HG02623 (cell line): ENCODE data around the gene KRT6B.
"Not testable (repeated sequence)": the region's sequence is repeated elsewhere in the genome, so short reads cannot be mapped to it uniquely, and the experiment has no call there.

Source experiments
- ATAC-seq: cut with Tn5 transposase; IDR thresholded peaks from one replicate; pipeline ENCODE4 v1.9.1; 2021; ENCODE audit warnings: moderate library complexity; ENCODE audit not compliant: unreplicated experiment

KRT6B gene

DNA sequence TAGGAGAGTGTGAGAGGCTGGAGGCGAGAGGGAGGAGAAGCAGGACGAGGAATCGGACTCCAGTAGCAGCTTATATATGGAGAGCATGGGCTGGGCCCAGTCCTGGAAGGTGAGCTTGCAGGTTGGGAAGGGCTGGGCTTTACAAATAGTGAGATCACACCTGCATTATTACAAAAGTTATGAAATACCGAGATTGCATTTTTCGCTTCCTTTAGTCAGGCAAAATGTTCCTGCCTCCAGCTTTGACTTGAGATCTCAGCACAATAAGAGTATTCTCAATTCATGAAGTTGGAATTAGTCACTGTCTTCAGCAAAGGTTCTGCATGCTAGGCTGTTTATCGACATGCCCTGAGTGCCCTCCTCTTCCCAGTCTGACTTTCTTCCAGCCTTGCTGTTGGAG, at the start of gene KRT6B:
TSS of gene KRT6B (minus strand) at position 46 of the 400 bp plus-strand sequence. CDS start 68 bp downstream, outside the sequence.
- ATAC-seq, result no peak

DNA sequence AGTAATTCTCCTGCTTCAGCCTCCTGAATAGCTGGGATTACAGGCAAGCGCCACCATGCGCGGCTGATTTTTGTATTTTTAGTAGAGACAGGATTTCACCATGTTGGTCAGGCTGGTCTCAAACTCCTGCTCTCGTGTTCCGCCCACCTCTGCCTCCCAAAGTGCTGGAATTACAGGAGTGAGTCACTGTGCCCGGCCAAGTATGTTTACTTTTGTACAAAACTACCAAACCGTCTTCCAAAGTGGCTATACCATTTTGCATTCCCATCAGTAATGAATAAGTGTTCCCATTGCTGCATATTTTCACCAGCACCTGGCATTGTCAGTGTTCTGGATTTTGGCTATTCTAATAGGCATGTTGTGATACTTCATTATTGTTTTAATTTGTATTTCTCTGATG, 49.5 kb upstream of the KRT6B start:
- ATAC-seq, result no peak

GRCh38 chr12:52500574-52500973, 48.6 kb upstream of the KRT6B start:
- not testable (repeated sequence) for ATAC-seq

- no peak for ATAC-seq
Measured at GRCh38 chr12:52499806-52500560, 48.0 kb upstream of the KRT6B start.

GRCh38 chr12:52498946-52499345, 47.0 kb upstream of the KRT6B start:
- ATAC-seq, result no peak

DNA sequence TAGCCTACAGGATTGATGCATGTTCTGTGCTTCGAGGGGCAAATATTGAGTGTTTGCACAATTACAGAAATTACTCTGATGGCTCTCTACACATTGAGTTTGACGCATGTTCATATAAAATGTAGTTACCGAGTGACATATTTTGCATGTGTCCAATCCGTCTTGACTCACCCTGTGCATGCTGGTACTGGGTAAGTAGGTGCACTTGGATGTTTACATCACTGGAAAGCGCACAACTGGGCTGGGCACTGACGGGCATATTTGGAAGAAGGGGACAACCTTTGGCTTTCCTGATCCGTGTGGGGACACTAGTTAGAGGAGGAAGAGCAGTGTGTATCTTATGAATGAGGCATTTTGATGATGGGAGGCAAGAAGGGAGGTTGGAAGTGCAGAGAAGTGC, 46.0 kb upstream of the KRT6B start:
- ATAC-seq, result no peak

GRCh38 chr12:52496590-52497071, 44.7 kb upstream of the KRT6B start:
- no peak for ATAC-seq

GRCh38 chr12:52496054-52496453, 44.1 kb upstream of the KRT6B start:
- ATAC-seq, result no peak

DNA sequence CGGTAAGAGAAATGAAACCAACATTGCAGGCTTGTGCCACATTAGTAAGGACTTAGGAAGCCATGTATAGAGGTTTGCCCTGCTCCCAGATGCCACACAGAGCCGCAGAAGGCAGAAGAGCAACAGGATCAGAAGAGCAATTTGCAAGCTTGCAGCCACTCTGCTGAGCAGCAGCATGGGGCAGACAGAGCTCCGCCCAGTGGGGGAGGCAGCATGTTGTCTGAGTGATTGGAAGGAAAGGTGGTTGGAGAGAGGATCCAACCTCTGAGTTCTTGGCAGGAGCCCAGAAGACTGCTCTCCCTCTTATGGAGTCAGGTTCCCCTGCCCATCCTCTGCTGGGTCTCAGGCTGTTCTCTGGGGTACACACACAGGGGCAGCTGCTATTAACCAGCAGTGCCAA, 43.4 kb upstream of the KRT6B start:
- no peak for ATAC-seq

GRCh38 chr12:52494518-52494917, 42.6 kb upstream of the KRT6B start:
- ATAC-seq, result no peak

- no peak for ATAC-seq
Measured at GRCh38 chr12:52494100-52494499, 42.2 kb upstream of the KRT6B start.

- ATAC-seq, result no peak
Measured at GRCh38 chr12:52493172-52493571, 41.2 kb upstream of the KRT6B start, which contains the start of gene KRT6A. Gene KRT6A, minus strand, starts transcription at chr12:52493257. Its CDS starts 69 bp downstream, at chr12:52493188.

DNA sequence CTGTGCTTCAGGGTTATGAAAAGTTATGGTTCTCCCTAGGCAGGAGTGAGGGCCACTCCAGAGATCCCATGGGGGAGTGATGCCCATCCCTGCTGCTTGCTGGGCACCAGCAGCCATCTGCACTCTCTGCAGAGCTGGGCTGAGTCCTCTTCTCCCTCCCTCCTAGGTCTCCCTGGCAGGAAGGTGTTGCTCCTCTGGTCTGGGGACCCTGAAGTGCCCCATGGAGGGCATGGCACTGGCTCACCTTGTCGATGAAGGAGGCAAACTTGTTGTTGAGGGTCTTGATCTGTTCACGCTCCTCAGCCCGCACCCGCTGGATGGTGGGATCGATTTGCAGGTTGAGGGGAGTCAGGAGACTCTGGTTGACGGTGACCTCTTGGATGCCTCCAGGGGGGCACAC, 40.5 kb upstream of the KRT6B start:
- ATAC-seq, result not testable (repeated sequence)

GRCh38 chr12:52491495-52491894, 39.5 kb upstream of the KRT6B start:
- not testable (repeated sequence) for ATAC-seq

DNA sequence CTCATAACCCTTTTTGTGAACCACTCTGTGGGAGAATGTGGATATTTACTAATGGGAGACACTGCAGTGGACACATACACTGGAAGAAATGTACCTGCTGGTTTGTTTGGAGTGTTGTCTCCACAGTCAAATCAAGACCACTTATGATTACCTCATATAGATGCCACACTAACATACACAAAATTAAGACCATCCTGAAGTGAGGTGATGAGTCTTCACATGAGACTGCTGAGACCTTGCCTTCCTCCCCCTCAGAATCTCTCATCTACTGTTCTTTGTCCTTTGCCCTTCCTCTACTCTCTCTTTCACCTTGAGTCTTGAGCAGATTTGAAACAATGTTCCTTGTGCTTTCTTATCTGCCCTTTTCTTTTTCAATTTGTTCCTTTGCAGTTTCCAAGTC, 36.8 kb upstream of the KRT6B start:
- ATAC-seq, result no peak

DNA sequence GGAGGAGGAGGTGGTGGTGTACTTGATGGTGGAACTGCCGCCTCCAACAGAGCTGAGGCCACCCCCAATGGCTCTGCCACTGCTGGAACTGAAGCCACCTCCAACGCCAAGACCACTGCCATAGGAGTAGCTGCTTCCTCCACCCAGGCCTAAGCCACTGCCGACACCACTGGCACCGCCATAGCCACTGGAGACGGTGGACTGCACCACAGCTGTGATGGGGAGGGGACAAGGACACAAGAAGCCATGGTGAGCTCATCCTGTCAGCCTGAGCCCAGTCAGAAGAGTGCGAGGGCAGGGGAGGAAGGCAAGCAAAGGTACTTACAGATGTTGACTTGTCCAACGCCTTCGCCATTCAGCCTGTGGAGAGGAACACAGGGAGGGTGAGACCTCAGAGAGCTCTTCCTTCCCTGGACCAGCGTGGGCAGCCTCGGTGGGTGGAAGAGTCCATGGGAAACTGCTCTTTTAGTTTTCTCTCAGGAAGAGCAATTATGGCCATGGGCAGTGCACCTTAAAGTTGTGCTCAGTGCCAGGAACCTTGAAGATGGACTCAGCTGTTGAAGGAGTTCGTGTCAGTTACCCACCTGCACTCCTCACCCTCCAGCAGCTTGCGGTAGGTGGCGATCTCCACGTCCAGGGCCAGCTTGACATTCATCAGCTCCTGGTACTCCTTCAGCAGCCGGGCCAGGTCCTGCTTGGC, 35.9 kb upstream of the KRT6B start:
- ATAC-seq, result not testable (repeated sequence)

GRCh38 chr12:52487211-52487610, 35.3 kb upstream of the KRT6B start:
- no peak for ATAC-seq

DNA sequence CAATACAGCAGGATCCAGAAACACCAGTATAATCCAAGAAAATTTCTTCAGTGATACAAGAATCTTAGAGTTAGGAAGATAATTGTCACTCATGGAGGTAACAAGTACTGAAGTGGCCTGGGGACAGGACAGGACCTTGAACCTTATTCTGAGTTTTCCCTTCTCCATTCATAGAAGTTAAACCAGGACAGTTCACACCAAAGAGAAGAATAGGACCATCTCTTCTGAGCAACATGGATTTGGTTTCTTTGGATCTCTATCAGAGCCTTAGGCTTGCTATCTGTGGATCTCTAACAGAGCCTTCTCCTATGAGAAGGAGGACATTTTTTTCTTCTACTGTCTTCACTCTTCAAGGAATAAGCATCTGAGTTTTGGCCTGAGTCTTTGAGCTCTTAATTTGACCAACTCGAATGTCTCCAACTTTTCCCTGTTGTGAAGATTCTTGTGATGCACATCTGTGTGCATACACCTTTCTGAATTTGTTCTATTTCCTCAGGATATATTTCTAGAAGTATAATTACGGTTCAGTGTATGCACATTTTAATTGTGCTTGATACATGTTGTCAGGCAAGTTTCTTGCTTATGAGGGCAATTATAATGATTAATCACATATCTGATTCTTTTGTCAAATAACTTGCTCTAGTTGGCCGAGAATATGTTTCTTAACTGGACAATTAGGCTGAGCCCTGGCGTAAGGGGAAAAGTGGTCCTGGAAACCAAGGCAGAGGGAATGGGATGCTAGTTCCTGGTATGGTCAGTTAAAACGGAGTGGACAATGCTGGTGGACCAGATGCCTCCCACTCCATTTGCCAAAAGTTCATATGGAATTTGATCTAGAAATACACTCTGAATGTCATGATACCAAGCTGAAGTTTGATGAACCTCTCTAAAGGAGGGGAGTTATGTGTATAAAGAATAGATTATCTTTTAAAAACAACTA, 34.5 kb upstream of the KRT6B start:
- no peak for ATAC-seq

- ATAC-seq, result no peak
Measured at GRCh38 chr12:52480073-52480472, 28.1 kb upstream of the KRT6B start.

DNA sequence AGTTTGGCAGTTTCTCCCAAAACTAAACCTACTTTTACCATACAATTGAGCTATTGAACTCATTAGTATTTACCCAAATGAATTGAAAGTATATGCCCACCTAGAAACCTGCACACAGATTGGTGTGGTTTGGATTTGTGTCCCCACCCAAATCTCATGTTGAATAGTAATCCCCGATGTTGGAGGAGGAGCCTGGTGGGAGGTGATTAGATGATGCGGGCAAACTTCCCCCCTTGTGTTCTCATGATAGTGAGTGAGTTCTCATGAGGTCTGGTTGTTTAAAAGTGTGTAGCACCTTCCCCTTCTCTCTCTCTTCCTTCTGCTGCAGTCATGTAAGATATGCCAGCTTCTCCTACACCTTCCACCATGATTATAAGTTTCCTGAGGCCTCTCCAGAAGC, 25.7 kb upstream of the KRT6B start:
- no peak for ATAC-seq

DNA sequence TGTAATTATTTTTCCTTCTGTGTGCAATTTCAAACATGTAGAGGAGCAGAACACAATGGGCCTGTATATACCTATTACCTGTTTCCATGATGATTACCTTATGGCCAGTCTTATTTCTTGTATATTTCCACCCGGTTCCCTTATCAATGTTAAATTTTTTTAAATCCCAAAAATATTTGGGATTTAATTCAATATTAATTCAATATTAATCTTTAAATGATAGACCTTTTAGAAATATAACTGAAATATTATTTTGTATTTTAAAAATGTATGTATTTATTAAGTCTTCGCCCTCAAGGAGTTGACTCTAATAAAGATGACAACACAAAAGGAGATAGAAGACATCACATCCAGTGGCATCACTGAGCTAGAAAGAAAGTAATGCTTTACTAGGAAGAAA, 22.3 kb upstream of the KRT6B start:
- no peak for ATAC-seq
